ENCODE results near the gene F5. TPM values are rescaled to one million over a fixed set of nuclear protein-coding genes. Genes with fewer than 3 reads are reported as not detected.

F5 gene
- total RNA-seq, 4 donors from 2014 or later, result 0.38 to 5.5 (median 2.7) TPM

- intact Hi-C loops (cut with DNase I; ENCODE audit: low total_unique reads), result no loop called here
- no peak for DNase-seq (ENCODE audit: low spot score in 2 of 2)
- TF ChIP-seq, protein P1, sequence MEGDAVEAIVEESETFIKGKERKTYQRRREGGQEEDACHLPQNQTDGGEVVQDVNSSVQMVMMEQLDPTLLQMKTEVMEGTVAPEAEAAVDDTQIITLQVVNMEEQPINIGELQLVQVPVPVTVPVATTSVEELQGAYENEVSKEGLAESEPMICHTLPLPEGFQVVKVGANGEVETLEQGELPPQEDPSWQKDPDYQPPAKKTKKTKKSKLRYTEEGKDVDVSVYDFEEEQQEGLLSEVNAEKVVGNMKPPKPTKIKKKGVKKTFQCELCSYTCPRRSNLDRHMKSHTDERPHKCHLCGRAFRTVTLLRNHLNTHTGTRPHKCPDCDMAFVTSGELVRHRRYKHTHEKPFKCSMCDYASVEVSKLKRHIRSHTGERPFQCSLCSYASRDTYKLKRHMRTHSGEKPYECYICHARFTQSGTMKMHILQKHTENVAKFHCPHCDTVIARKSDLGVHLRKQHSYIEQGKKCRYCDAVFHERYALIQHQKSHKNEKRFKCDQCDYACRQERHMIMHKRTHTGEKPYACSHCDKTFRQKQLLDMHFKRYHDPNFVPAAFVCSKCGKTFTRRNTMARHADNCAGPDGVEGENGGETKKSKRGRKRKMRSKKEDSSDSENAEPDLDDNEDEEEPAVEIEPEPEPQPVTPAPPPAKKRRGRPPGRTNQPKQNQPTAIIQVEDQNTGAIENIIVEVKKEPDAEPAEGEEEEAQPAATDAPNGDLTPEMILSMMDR (IDR thresholded peaks at IDR 0.05), result no peak
- TF ChIP-seq POLR2A (IDR thresholded peaks at IDR 0.05), result no peak
- no peak overlapping the region for H3K4me3 ChIP-seq (ENCODE audit: low read depth, poor library complexity, severe bottlenecking)
These were observed 22.6 kb downstream of the F5 start for GRCh38 chr1:169563650-169564049.

DNA sequence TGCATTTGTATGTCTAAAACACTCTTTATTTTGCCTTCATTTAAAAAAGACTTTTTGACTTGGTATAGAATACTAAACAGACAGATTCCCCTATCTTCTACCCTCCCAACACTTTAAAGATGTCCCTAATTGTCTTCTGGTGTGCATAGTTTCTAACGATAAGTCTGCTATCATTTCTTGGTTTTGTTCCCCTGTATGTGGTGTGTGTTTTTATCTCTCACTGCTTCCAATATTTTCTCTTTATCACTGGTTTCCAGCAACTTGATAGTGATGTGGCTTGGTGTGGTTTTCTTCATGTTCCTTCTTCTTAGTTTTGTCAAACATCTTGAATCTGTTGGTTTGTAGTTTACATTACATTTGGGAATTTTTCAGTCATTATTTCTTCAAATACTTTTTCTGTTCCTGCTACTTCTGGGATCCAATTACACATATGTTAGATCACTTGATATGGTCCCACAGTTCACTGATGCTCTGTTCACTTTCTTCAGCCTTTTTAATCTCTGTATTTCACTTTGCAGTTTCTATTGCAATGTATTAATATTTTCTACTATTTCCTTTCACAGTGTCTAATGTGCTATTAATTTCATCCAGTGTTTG, 23.2 kb downstream of the F5 start:
- WGBS, 2 donors, result 87 to 100% methylated on average over 1 of the region's 1 CpG
- no peak overlapping the region for H3K4me3 ChIP-seq (ENCODE audit: low read depth, poor library complexity, severe bottlenecking)
- intact Hi-C loops (cut with DNase I; ENCODE audit: low total_unique reads), result no loop called here
- TF ChIP-seq POLR2A (IDR thresholded peaks at IDR 0.05), result no peak
- TF ChIP-seq, protein P1 (IDR thresholded peaks at IDR 0.05), result no peak
- no peak for DNase-seq (ENCODE audit: low spot score in 2 of 2)

DNA sequence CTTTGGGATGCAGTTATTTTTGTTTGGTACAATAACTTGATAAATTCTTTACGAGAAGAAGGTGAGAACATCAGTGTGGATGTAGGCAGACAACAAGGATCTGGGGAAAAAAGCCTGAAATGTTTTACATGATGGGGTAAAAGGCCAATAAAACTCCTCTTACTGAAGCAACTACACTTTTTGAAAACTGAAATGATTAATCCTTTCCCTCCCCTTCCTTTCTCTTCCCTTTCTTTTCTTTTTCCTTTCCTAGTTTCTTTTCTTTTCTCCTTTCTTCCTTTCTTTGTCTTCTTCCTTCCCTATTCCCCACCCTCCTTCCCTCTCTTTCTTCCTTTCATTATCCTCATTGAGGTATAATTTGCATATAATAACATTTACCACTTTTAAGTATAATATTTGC, 24.6 kb downstream of the F5 start:
- TF ChIP-seq POLR2A (IDR thresholded peaks at IDR 0.05), result no peak
- TF ChIP-seq, protein P1 (IDR thresholded peaks at IDR 0.05), result no peak
- 68 to 72% methylated on average over 1 of the region's 1 CpG for WGBS, 2 donors
- DNase-seq (ENCODE audit: low spot score in 2 of 2), result no peak
- intact Hi-C loops (cut with DNase I; ENCODE audit: low total_unique reads), result no loop called here
- no peak overlapping the region for H3K4me3 ChIP-seq (ENCODE audit: low read depth, poor library complexity, severe bottlenecking)

DNA sequence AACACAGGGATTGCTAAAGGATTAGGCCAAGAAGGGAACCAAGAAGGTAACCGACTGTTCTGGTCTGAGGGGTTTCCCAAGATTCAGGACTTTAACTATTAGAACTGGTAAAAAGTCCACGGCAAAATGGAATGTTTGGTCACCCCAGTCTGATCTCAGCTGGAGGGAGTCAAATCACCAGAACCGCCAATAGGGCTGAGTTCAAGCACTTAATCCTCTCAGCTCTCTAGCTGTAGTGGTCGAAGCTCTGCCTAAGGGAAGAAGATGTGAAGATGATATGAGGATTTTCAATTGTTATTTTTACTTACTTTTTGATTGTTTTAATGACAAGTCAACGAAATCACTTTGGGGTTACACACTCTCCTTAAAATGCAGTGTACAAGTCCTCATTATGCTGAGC, 29.1 kb downstream of the F5 start:
- 80 to 82% methylated on average over 5 of the region's 5 CpGs for WGBS, 2 donors
- no peak for DNase-seq (ENCODE audit: low spot score in 2 of 2)
- intact Hi-C loops (cut with DNase I; ENCODE audit: low total_unique reads), result no loop called here
- no peak overlapping the region for H3K4me3 ChIP-seq (ENCODE audit: low read depth, poor library complexity, severe bottlenecking)
- TF ChIP-seq POLR2A (IDR thresholded peaks at IDR 0.05), result no peak
- TF ChIP-seq, protein P1 (IDR thresholded peaks at IDR 0.05), result no peak

- intact Hi-C loops (cut with DNase I; ENCODE audit: low total_unique reads), result no loop called here
- no peak for DNase-seq (ENCODE audit: low spot score in 2 of 2)
- H3K4me3 ChIP-seq (ENCODE audit: low read depth, poor library complexity, severe bottlenecking), result no peak overlapping the region
- TF ChIP-seq POLR2A (IDR thresholded peaks at IDR 0.05), result no peak
- TF ChIP-seq, protein P1 (IDR thresholded peaks at IDR 0.05), result no peak
- WGBS, 2 donors, result 27 to 29% methylated on average over 4 of the region's 4 CpGs
These were observed 36.0 kb downstream of the F5 start for GRCh38 chr1:169550294-169550693.

GRCh38 chr1:169548282-169548681, 38.0 kb downstream of the F5 start:
- no peak for DNase-seq (ENCODE audit: low spot score in 2 of 2)
- TF ChIP-seq, protein P1 (IDR thresholded peaks at IDR 0.05), result no peak
- no peak for TF ChIP-seq POLR2A (IDR thresholded peaks at IDR 0.05)
- intact Hi-C loops (cut with DNase I; ENCODE audit: low total_unique reads), result loop anchor here (10.0 kb wide), 1 partner anchor 943 kb away; no protein-coding TSS in a partner anchor
- 72 to 88% methylated on average over 2 of the region's 2 CpGs for WGBS, 2 donors
- no peak overlapping the region for H3K4me3 ChIP-seq (ENCODE audit: low read depth, poor library complexity, severe bottlenecking)

Data from lower leg skin (tissue), 4 donors.